HuH-7 (cell line): Measurements from ENCODE around the gene HS6ST2.
"Not testable (repeated sequence)": the region's sequence is repeated elsewhere in the genome, so short reads cannot be mapped to it uniquely, and the experiment has no call there.

Experiments used
- DNase-seq: peaks from one replicate; pipeline ENCODE4 v3.0.0; 2011; ENCODE audit warnings: low spot score

Gene HS6ST2

DNA sequence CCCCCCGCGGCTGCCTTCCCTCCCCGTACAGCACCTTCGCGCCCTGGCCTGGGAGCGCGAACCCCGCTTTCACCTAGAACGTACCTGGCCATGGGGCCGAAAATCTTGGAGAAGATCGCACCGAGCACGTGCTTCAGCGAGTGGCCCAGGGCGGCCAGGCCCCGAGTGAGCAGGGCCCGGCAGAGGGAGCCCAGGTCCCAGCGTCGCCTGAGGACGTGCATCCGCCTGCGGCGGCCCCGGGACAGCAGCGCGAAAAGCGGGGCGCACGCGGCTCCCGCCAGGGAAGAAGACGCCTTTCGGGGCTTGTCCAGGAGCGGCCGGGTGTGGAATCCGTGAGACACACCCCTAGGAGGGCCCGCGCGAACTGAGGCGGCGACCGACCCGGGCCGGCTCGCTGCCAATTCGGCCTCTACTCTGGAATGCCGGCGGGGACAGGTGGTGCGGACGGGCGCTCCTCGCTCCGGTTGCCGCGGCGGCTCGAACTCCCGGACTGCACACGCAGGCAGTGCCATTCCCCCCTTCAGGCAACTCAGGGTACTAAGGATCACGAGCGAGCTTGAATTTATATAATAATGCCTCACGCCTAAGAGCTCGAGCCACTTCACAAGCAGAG lies at the start of gene HS6ST2:
TSS of gene HS6ST2 (minus strand) at position 539 of the 613 bp plus-strand sequence.
- DNase-seq: peak; percentile 60

DNA sequence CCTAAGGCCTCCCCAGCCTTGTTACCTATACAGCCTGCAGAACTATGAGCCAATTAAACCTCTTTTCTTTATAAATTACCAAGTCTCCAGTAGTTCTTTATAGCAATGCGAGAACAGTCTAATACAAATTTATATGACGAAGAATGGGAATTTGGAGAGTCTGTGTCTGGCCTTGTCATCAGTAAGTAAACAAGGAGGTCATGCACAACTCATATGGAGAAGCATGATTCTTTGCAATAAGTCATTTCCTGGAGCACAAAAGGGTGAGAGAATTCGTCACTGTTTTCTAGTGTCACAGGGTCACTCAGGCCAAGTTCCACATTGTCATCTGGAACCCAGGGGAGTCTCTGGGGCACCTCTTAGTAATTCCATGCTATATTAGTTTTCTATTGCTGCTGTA lies 49.0 kb upstream of the HS6ST2 start:
- no peak for DNase-seq

DNA sequence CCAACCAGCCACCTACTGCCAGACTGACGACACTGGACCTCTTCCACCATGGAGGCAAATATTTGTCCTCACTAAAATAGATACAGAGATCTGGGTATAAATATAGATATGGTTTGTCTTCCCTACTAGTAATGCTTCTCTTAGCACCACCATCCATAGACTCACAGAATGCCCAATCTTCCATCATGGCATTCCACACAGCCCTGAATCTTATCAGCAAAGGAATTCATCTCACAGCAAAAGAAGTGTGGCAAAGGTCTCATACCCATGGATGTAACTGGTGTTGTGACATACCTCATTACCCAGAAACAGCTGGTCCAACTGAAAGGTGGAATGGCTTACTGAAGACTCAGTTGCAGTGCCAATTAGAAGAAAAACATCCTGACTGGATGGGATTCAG lies 47.2 kb upstream of the HS6ST2 start:
- no peak for DNase-seq

DNA sequence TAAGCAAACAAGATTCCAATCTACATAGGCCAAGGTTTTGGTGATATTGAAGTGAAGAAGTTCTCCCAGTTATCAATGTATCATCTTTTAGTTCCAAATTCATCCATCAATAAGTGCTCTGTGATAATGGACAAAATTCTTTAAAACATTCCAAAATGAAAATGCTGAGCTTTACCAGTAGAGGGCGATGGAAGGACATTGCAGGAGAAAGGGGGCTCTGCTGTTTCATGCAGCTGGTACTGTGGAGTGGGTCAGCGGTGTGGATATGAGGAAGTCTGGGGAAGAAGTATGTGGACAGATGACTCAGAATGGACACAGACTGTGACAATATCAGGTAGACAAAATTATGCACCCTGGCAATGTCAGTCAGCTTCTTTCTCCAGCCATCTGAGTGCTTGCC lies 46.6 kb upstream of the HS6ST2 start:
- peak; percentile 23 for DNase-seq

DNA sequence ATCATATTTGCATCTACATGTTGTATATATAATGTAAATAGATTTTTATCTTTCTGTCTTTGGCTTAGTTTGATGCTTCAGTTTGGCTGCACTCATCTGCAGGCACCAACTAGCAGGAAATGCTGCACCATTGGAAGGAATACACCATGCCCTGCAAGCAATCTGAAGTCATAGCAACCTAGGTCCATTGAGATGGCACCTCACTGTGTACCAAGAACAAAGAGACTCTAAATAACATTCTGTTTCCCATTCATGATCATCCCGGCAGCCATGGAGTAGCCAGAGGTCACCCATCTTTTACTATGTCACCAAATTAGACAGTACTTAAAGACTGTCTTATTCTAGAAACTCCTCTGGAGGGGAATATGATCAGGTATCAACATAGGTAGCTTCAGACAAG lies 40.8 kb upstream of the HS6ST2 start:
- DNase-seq: no peak

DNA sequence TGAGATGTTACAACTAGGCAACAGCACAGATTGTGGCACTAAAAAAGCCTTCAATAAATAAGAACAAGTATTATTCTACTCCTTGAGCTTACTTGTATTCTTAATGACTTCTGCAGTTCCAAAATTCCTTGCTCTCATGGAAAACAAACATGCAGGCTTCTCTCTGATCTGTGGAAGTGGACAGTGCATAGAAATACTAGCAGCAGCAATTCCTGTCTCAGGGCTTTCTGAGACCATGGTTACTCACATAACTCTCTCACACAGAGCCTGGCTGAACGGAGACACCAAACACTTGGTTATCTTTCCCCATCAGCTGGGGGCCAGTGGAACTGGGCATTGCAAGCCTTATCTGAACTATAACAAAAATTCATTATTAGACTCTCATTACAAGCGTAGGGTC lies 32.4 kb upstream of the HS6ST2 start:
- no peak for DNase-seq

DNA sequence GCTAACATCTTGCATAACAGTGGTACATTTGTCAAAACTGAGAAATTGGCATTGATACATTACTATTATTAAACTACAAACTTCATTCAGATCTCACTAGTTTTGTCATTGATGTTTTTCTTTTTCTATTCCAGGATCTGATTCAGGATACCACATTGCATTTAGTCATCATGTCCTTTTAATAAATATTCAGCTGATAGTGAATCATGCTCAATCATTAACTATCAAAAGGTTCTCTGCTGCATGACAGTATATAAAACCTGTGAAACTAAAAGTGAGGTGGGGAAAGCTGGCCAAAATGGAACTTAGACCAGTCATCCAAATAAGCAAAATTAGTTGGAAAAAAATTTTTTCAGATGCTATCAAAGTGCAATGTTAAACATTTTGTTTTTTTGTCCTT lies 28.1 kb upstream of the HS6ST2 start:
- no peak for DNase-seq

DNA sequence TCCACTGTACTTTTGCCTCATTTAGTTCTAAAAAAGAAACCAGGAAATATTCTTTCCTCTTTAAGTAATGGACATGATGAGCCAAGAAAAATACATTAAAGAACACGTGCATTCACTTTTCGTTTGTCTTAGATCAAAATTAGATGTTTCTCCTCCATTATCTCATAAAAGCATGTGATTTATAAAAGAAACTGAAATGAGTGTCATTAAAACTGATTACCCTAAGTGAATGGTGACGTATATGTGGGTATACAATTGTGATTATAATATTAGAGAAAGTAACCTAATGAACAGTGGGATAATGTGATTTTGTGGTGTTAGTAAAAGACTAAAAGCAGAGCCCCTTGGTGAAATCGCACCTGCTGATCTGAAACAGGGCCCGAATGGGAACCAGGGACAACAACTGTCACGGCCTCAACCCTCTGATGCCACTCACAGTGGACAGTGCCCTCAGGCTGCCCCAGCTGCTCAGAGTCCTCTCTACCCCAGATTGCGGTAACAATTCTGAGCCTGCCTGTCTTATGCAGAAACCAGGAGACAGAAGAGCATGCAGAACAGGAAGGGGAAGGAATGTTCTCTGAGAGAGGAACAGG lies 25.7 kb upstream of the HS6ST2 start:
- no peak for DNase-seq

DNA sequence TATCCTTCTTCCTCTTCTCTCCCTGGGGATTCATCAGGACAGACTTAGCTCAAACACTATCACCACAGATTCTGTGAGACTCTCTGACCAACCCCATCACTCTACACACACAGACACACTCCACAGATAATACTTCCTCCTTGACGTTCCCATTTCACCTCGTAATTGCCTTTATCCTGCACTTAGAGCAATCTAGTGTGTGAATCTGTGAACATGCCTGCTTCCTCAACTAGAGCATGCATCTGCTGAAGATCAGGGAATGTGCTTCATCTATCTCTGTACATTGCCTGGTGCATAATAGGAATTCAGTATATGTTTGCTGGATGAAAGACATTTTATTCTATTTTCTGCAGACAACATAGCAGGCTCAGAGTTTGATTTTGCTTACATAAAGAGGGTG lies 25.1 kb upstream of the HS6ST2 start:
- DNase-seq: no peak

DNA sequence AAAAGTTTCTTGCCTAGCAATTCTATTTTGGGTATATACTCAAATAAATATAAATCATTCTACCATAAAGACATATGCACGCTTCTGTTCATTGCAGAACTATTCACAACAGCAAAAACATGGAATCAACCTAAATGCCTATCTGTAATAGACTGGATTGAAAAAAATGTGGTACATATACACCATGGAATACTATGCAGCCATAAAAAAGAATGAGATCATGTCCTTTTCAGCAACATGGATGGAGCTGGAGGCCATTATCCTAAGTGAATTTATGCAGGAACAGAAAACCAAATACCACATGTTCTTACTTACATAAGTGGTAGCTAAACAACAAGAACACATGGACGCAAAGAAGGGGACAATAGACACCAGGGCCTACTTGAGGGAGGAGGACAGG lies 21.6 kb upstream of the HS6ST2 start:
- DNase-seq: not testable (repeated sequence)

DNA sequence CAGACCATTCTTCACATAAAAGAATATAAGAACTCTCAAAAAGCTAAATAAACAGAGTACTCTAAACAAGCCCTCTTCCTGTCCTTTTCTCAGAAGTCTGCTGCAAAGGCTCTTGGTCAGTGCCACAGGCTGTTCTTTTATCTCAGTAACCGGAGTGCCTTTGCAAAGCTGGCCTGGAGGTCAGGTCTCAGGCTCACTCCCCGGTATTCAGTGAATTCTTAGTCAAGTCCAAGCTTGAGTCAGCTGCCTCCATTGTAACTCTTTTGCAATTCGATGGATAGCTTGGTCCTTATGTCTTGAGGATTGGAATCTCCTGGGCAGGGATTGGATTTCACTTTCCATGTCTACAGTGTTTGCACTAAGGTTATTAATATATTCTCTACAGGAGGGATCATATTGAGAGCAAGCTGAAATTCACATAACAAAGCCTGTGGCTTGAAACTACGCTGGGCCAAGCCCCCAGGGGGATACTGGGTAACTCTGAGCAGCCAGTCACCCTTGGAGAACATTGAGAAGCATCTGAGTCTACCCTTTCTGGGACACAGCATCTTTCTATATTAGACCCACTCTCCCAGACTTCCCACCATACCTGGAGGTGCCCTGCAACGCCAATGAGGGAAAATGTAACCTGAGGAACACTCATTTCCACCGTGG lies 10.0 kb upstream of the HS6ST2 start:
- no peak for DNase-seq

DNA sequence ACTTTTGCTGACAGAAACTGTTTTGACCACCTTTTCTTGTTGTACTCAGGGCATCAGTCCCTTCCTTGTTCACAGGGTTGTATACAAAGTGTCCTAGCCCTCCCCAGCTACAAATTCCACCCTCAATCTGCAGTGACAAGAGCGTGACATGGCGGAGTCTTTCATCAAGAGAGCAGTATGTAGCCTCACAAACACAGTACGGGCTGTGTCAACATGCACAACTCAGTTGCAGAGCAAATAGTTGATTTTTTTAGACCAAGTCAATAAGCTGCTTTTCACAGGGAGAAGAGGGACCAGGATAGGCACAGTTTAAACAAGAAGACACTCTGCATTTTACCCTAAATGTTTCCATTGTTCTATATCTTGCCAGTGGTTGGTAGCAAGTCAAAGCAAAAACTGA lies 8.6 kb upstream of the HS6ST2 start:
- DNase-seq: no peak

DNA sequence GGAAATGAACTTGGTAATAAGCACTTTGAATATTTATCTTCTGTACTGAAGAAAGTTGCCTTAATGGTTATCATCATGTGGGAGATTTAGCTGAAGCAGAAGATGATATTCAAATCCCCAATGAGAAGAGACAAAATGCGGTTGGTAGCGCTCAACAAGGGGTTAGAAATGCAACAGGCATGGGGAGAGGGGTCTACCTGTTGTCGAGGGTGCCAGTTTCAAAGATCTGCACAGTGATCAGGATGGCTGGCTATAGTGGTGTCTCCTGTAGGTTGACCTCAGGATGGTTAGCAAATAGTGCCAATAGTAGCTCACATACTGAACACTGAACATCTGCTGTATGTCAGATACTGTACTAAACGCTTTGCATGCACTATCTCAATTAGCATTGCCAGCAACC lies 7.0 kb upstream of the HS6ST2 start:
- DNase-seq: no peak

DNA sequence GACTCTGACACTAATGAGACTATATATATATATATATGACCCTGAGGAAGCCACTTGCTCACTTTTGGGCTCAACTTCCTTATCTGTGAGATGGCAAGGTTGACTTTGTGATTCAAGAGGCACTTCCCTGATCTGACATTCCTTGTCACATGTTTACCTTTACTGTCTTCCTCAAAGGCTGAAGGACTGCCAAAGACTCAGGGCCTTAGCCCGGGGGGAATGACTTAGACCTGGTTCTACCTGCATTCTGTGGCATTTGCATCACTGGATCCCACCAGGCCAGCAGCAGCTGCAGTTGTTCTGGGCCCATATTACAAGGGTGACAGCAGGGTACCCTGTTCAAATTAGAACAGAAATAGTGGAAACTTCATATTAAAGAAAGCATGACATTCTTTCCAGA lies 3.1 kb upstream of the HS6ST2 start:
- DNase-seq: no peak

DNA sequence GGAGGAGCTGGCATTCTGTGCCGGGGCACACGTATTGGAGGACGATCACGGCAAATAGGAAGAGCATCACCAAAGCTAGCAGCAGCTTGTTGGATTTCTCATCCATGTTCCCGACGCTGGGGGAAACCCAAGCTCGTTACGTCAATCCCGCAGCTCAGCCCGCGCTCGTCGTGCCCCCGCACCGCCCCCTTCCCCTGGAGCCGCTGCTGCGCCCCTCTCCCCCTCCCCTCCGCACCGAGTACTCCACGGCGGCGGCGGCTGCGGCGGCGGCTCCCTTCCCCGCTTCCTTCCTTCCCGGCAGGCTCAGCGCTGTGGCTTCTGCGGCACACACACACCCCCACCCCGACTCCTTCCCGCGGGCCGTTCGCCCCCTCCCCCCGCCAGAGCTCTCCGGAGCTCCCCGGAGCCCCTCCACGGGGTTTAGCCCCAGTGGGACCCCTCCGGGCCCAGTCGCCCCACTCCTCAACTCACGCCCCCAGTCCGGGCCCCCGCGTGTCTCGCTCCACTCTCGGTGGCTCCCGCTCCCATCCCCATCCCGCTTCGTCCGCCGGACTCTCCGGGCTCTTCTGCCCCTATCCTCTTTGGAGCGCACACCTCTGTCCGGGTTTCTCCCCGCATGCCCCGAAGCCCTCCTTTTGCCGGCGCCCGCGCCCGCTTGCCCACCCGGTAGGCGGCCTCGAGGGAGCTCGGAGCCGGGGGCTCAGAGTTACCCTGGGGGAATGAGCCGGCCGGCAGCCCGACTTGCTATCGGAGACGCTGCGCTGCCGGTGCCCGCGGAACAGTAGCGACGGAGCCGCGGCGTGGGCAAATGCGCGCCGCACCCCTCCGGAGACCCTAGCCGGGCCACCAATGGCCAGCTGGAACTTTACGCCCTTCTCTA lies 978 bp downstream of the HS6ST2 start:
- peak; percentile 52 for DNase-seq

DNA sequence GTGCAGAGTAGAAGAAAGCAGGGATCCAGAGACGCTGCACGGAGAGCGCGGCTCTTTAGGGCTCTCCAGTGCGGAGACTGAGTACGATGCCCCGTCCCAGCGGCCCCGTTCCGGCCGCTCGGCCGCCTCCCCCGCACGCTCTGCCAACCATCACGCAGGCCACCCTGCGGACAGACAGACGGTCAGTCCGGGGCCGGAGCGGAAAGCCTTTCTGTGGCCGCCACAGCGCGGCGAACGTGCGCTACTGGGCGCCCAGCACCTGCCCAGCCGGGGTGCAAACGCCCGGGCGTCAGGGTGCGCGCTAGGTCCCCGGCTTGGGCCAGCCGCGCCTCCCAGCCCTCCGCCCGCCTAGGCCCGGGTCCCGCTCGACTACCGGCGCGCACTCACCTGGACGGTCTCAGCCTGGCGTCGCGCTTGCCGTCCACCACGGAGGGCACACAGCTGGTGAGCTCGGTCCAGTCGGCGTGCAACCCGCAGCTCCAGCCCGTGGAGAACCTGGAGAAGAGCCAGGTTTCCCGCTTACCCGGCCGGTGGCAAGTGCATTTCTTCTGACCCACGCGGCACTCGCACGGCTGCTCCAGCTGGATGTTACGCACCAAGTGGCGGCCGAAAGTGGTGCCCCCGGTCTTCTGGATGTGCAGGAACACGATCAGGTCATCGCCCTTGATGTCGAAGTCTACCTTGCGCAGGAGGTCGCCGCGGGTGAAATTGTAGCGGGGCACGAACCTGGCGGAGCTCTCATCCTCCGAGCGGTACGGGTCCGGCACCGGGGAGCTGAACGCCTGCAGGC lies 1.8 kb downstream of the HS6ST2 start:
- no peak for DNase-seq

DNA sequence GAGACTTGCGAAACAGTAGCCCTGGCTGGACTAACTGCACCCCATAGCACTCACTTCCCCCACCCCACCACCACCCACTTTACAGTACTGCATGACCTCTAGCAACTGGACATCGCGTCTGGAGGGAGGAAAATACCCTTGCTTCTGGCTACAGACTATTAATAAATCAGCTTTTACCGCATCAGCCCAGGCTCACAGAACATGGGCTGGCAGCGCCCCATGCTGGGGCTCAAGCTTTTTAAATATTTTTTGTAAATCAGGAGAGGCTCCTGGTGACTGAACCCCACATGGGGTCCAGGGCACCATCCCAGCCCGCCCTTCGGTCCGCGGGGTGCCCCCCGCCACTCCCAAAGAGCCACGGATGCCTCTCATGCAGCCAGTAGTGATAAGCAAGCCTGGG lies 2.7 kb downstream of the HS6ST2 start:
- no peak for DNase-seq

DNA sequence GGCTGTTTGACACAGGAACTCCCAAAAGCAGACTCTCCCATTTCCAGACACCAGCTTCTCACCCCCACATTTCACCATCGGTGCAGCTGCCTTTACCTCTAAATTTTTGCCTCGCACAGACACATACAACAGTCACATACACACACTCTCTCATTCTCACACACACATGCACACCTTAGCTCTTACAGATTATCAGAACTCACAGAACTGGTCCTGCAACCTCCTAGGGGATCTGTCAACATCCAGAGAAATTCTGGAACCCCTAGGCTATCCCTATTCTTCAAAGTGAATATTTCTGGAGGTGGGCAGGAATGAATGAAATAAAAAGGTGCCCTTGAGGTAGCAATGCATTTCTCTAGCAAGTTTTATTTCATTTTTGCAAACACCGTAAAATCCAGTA lies 4.1 kb downstream of the HS6ST2 start:
- DNase-seq: no peak

DNA sequence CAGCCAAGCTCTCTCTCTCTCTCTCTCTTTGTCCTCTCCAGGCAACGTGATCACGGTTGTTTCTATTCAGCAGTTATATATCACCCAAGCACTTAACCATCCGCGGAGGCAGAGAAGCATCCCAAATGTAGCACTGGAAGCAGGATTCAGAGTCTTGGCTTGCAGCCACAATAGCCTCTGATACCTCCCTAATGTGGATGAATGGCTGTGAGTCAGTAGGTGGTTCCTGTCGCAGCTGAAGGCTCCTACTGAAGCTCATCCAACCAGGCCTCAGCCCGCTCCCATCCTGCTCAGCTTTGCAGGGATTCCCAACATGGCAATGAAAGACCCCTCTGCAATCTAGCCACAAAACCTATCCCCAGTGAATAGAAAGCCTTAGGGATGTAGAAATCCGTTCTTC lies 5.1 kb downstream of the HS6ST2 start:
- DNase-seq: no peak

DNA sequence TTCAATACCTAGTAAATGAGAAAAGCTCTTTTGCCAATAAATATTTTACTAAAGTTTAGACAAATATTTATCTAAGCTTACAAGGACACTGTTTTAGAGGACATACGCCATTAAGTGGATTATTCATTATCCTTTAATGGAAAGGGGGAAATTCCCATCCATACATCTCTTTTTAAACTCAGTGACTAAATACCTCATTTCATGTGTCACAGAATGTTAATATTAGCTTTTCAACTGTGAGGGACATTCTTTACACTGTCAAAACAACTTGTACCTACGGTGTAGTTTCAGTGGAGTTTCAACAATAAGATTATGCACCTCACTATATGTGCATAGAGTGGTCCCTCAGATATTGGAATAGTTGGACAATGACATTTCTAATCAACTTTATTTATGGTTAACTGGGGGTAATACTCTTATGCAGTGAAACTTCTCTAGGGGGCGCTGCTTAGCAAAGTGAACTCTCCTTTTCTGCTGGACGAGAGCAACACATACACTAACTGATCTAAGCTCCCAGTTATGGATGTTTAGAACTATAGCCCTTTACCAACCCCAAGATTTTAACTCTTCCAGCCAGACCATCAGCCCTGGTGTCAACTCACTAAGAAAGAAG lies 9.7 kb downstream of the HS6ST2 start:
- DNase-seq: peak; percentile 38

DNA sequence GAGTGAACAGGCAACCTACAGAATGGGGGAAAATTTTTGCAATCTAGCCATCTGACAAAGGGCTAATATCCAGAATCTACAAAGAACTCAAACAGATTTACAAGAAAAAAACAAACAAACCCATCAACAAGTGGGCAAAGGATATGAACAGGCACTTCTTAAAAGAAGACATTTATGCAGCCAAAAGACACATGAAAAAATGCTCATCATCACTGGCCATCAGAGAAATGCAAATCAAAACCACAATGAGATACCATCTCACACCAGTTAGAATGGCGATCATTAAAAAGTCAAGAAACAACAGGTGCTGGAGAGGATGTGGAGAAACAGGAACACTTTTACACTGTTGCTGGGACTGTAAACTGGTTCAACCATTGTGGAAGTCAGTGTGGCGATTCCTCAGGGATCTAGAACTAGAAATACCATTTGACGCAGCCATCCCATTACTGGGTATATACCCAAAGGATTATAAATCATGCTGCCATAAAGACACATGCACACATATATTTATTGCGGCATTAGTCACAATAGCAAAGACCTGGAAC lies 13.3 kb downstream of the HS6ST2 start:
- DNase-seq: not testable (repeated sequence)
